ENCODE measurements around the gene POLN.

The POLN gene

GRCh38 chr4:2083116-2083825 is 158.7 kb downstream of the POLN start:
- no peak for DNase-seq (ENCODE audit: low read depth in 2 of 2)

GRCh38 chr4:2082627-2083026 is 159.3 kb downstream of the POLN start:
- DNase-seq (ENCODE audit: low read depth in 2 of 2) = no peak

- no peak for DNase-seq (ENCODE audit: low read depth in 2 of 2)
Observed at GRCh38 chr4:2082118-2082517, 159.8 kb downstream of the POLN start.

GRCh38 chr4:2081540-2081939 is 160.4 kb downstream of the POLN start:
- DNase-seq (ENCODE audit: low read depth in 2 of 2) = no peak

- DNase-seq (ENCODE audit: low read depth in 2 of 2) = no peak
Observed at GRCh38 chr4:2080429-2081300, 161.3 kb downstream of the POLN start.

GRCh38 chr4:2079926-2080325 is 162.0 kb downstream of the POLN start:
- no peak for DNase-seq (ENCODE audit: low read depth in 2 of 2)

- DNase-seq (ENCODE audit: low read depth in 2 of 2) = no peak
Observed at GRCh38 chr4:2079006-2079405, 162.9 kb downstream of the POLN start.

GRCh38 chr4:2078584-2078983 is 163.3 kb downstream of the POLN start:
- DNase-seq (ENCODE audit: low read depth in 2 of 2) = no peak

GRCh38 chr4:2077537-2078460 is 164.1 kb downstream of the POLN start:
- DNase-seq (ENCODE audit: low read depth in 2 of 2) = no peak

- no peak for DNase-seq (ENCODE audit: low read depth in 2 of 2)
Observed at GRCh38 chr4:2076908-2077536, 164.9 kb downstream of the POLN start.

- no peak for DNase-seq (ENCODE audit: low read depth in 2 of 2)
Observed at GRCh38 chr4:2075987-2076907, 165.7 kb downstream of the POLN start.

- DNase-seq (ENCODE audit: low read depth in 2 of 2) = no peak
Observed at GRCh38 chr4:2075171-2075986, 166.5 kb downstream of the POLN start.

GRCh38 chr4:2074588-2074987 is 167.3 kb downstream of the POLN start:
- no peak for DNase-seq (ENCODE audit: low read depth in 2 of 2)

GRCh38 chr4:2073808-2074481 is 168.0 kb downstream of the POLN start:
- DNase-seq (ENCODE audit: low read depth in 2 of 2) = no peak

- DNase-seq (ENCODE audit: low read depth in 2 of 2) = no peak
Observed at GRCh38 chr4:2072971-2073807, 168.7 kb downstream of the POLN start.

- DNase-seq (ENCODE audit: low read depth in 2 of 2) = no peak
Observed at GRCh38 chr4:2071912-2072867, 169.7 kb downstream of the POLN start.
